Measurements from ENCODE around the gene SUSD5.
"Not testable (repeated sequence)": the region's sequence is repeated elsewhere in the genome, so short reads cannot be mapped to it uniquely, and the experiment has no call there.

SUSD5 gene

DNA sequence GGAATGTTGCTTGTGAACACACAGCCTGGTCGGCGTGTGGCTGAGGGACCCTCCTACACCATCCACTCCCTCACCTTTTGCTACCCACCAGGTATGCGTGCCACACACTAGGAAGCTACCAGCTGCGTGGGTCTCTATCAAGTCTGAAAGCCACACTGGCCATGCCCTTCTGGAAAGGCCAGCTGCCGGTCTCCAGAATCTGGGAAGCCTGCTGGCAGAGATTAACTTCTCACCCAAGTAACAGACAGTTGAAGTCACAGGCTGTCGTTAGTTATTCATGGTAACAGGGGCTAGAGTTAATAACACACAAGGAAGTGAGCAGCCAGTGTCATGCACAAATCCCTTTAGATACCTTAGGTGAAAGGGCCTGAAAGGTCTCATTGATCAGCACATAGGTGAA is 48.1 kb downstream of the SUSD5 start:
- DNase-seq (ENCODE audit: low read depth), result no peak
- TF ChIP-seq, protein P1, sequence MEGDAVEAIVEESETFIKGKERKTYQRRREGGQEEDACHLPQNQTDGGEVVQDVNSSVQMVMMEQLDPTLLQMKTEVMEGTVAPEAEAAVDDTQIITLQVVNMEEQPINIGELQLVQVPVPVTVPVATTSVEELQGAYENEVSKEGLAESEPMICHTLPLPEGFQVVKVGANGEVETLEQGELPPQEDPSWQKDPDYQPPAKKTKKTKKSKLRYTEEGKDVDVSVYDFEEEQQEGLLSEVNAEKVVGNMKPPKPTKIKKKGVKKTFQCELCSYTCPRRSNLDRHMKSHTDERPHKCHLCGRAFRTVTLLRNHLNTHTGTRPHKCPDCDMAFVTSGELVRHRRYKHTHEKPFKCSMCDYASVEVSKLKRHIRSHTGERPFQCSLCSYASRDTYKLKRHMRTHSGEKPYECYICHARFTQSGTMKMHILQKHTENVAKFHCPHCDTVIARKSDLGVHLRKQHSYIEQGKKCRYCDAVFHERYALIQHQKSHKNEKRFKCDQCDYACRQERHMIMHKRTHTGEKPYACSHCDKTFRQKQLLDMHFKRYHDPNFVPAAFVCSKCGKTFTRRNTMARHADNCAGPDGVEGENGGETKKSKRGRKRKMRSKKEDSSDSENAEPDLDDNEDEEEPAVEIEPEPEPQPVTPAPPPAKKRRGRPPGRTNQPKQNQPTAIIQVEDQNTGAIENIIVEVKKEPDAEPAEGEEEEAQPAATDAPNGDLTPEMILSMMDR (IDR thresholded peaks at IDR 0.05; ENCODE audit: low read depth, low read length, missing control alignments), result no peak
- H3K4me3 ChIP-seq (ENCODE audit: low read depth, low read length), result no peak overlapping the region

DNA sequence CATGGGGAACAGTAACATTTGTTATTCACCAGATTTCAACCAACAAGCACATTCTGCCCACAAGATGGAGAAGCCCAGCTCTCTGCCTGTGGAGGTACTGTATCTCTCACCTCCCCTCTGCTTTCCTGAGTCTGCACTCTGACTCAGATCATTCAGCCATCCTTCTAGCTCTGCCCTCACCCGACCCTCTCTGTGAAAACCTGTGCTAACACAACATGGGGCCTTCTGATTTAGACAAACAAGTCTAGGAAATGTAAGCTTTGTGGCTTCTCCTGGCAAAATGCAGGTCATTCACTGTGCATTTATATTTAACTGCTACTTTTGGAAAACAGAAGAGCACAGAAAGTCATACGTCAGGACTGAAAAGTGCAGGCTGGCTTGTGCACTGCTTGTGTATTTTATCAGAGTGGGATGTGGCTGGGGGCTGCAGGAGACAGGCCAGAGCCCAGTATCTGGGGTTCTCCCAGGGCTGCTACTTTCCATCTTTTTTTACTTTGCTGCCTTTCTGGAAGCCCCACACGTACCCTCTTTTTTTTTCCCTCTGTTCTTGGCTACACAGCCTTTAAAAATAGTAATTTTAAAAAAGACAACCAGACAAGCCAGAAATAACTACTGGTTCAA is 50.8 kb downstream of the SUSD5 start:
- no peak for DNase-seq (ENCODE audit: low read depth)
- no peak overlapping the region for H3K4me3 ChIP-seq (ENCODE audit: low read depth, low read length)
- TF ChIP-seq, protein P1 (IDR thresholded peaks at IDR 0.05; ENCODE audit: low read depth, low read length, missing control alignments), result no peak

DNA sequence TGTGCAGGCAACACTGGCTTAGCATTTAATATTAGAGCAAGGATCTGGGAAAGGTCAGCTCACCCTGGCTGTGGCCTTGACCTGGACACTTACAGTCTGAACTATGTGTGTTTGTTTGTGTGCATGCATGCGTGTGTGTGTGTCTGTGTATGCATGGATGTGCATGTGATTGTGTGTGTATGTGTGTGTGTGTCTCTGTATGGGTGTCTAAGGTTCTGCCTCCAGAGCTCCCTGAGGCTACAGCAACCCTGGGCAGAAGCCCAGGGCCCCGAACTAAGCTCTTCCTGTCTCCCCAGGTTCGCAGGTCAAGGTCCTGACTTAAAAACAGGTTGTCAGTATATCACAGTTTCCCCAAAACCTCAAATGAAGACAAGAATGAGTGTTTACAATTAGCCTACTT is 51.3 kb downstream of the SUSD5 start:
- DNase-seq (ENCODE audit: low read depth), result no peak
- H3K4me3 ChIP-seq (ENCODE audit: low read depth, low read length), result no peak overlapping the region
- TF ChIP-seq, protein P1 (IDR thresholded peaks at IDR 0.05; ENCODE audit: low read depth, low read length, missing control alignments), result no peak

DNA sequence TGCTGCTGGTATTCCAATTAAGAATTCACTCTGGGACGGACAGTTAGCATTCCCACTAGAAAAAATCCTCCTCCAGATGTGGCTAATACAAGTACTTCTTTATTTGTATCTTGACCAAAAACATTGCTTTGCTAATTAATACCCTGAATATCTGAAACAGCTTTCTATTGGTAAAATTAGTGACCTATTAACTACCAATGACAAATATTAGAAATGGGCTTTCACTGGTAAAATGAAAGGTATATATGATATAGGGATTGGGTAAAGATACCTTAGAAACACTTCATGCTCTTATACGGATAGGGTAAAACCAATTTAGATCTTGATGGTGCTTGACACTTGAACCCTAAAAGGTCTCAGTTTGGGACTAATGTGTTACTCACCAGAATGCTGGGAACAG is 52.5 kb downstream of the SUSD5 start:
- no peak for DNase-seq (ENCODE audit: low read depth)
- no peak overlapping the region for H3K4me3 ChIP-seq (ENCODE audit: low read depth, low read length)
- TF ChIP-seq, protein P1 (IDR thresholded peaks at IDR 0.05; ENCODE audit: low read depth, low read length, missing control alignments), result no peak

DNA sequence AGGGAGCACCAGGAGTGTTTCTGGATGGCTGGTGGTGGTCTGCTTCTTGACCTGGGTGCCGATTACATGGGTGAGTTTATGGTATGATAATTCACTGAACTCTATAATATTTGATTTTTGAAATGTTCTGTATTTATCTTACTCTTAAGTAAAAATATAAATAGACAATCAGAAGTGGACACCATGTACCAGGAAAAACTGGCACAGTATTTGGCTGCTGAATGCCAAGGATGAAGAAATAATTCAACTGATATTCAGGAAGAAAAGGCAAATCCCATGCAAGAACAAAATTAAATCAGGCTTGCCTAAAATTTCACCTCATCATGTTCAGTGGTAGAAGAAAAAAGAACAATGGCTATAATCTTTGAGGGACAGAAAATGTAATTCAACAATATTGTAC is 53.2 kb downstream of the SUSD5 start:
- TF ChIP-seq, protein P1 (IDR thresholded peaks at IDR 0.05; ENCODE audit: low read depth, low read length, missing control alignments), result no peak
- DNase-seq (ENCODE audit: low read depth), result no peak
- H3K4me3 ChIP-seq (ENCODE audit: low read depth, low read length), result no peak overlapping the region

DNA sequence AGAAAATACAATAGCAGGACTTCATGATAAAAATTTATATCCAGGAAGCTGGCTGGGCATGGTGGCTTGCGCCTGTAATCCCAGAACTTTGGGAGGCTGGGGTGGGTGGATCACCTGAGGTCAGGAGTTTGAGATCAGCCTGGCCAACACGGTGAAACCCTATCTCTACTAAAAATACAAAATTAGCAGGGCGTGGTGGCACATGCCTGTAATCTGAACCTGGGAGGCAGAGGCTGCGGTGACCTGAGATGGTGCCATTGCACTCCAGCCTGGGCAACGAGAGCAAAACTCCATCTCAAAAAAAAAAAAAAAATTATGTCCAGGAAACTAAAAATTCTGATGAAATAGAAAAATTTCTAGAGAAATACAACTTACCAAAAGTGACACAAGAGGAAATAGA is 56.0 kb downstream of the SUSD5 start:
- DNase-seq (ENCODE audit: low read depth); H3K4me3 ChIP-seq (ENCODE audit: low read depth, low read length): not testable (repeated sequence)

DNA sequence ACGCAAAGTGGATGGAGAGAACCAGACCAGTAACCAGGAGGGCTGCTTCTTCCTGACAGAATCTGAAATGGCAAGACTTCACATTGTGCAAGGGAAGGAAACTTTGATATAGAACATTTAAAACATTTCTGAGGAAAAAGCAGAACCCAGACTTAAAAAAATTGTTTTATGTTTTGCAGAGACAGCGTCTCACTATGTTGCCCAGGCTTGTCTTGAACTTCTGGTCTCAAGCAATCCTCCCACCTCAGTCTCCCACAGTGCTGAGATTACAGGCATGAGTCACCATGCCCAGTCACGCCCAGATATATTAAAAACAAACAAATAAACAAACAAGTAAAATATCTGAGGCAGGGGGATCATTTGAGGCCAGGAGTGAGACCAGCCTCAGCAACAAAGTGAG is 58.6 kb downstream of the SUSD5 start:
- DNase-seq (ENCODE audit: low read depth), result no peak
- TF ChIP-seq, protein P1 (IDR thresholded peaks at IDR 0.05; ENCODE audit: low read depth, low read length, missing control alignments), result no peak
- no peak overlapping the region for H3K4me3 ChIP-seq (ENCODE audit: low read depth, low read length)
